Endothelial cell of hepatic sinusoid (primary cell): ENCODE data around the gene CALML4.
"Not testable (repeated sequence)": the region's sequence is repeated elsewhere in the genome, so short reads cannot be mapped to it uniquely, and the experiment has no call there.

Source experiments
- in situ Hi-C: cut with HindIII; loops from 2 replicates; pipeline ENCODE4 v1.10.0; 2017; ENCODE audit warnings: low sequenced_read_pairs

Gene CALML4

DNA sequence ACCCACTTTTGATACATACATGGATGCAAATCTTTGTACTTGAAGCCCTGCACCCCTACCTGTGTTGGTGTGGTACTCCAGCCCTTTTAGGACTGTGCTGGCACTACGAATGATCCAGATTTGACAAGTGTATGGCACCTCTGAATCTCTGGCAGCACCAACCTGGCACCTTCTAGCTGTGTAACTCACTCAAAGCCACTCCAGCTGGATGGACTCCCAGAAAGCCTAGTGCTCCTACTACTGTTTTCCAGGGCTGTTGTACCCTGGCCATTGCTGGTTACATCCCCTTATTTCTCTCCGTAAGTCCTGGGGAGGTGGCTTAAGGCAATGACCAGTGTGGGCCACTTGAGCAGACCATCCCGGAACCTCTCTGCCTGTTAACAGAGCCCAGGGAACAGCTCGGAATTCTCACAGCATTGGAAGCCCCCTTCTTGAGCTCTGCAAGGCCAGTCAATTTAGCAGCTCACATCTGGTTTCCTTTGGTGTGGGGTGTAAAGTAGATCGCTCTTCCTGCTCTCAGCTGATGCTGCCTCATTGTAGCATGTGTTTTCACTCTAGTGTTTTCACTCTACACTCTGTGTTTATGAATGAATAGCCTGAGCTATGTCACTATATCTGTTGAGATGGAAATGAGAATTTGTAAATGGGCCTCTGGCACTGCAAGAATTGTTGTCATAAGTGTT is 12.2 kb downstream of the CALML4 start:
- in situ Hi-C loops, result no loop called here

GRCh38 chr15:68192117-68192516 is 13.0 kb downstream of the CALML4 start:
- in situ Hi-C loops, result no loop called here

DNA sequence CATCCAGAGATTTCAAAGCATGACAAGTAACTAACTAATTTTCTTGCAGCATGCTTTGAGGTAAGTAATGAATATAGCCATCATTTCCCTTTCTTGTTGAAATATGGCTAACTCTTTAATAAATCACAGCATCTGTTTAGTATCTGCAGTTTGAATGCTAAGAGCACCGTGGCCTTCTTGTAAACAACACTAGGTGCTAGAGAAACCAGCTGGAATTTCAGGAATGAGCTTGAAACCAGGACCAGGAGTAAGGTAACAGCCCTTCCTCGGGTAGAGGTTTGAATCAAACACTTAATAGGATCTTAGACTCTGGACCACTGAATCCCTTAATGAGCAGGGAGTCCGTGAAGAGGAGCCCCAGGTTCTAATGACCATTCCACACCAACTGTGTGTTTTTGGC is 13.6 kb downstream of the CALML4 start:
- in situ Hi-C loops, result no loop called here

GRCh38 chr15:68190048-68190447 is 15.1 kb downstream of the CALML4 start:
- in situ Hi-C loops, result no loop called here

DNA sequence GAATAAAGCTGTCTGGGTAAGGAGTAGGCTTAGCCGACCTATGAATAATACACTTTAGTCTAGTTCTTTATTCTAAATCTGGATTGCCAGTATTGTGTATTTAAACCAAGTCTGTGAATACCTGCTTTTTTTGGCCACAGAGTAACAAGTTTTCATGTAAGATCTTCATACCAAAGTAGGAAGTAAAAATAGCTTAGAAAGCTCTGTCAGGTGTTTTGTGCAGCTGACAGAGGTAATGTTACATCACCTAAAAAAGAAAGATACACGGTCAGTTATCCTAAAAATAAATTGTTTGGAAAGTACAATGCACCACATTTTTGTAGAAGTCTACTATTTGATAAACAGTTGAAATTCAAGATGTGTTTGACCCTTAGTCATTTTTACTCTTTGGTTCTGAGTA is 16.5 kb downstream of the CALML4 start:
- in situ Hi-C loops, result no loop called here

DNA sequence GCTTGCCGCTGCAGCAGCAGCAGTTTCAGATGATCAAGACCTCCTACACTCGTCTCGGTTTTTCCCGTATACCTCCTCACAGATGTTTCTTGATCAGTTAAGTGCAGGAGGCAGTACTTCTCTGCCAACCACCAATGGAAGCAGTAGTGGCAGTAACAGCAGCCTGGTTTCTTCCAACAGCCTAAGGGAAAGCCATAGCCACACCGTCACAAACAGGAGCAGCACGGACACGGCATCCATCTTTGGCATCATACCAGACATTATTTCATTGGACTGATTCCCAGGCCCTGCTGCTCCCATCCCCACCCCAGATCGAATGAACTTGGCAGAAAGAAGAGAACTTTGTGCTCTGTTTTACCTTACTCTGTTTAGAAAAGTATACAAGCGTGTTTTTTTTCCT is 17.6 kb downstream of the CALML4 start:
- in situ Hi-C loops, result no loop called here

DNA sequence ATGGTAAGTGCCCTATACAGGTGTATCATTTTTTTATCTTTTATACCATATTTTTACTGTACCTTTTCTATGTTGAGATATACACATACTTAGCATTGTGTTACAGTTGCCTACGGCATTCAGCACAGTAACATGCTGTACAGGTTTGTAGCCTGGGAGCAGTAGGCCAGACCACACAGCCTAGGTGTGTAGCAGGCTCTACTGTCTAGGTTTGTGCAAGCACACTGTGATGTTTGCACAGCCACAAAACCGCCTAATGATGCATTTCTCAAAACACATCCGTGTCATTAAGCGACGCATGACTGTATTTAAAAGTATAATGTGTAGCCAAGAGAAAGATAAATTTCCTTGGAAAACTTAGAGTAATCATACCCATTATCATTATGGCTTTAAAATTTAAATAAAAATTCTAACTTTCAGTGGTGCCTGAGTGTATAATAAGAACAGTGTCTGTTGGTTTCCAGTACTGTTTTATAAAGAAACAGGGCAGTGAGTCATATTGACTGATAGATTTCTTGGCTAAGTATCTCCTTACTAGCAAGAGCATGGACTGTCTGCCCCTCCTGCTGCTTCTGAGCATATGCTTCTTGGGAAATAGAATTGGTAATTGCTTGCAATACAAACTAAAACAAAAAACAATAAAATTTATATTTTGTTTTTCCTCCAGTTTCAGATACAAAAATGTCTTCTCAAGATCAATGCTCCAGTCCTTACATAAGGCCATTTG is 18.3 kb downstream of the CALML4 start:
- in situ Hi-C loops, result no loop called here

DNA sequence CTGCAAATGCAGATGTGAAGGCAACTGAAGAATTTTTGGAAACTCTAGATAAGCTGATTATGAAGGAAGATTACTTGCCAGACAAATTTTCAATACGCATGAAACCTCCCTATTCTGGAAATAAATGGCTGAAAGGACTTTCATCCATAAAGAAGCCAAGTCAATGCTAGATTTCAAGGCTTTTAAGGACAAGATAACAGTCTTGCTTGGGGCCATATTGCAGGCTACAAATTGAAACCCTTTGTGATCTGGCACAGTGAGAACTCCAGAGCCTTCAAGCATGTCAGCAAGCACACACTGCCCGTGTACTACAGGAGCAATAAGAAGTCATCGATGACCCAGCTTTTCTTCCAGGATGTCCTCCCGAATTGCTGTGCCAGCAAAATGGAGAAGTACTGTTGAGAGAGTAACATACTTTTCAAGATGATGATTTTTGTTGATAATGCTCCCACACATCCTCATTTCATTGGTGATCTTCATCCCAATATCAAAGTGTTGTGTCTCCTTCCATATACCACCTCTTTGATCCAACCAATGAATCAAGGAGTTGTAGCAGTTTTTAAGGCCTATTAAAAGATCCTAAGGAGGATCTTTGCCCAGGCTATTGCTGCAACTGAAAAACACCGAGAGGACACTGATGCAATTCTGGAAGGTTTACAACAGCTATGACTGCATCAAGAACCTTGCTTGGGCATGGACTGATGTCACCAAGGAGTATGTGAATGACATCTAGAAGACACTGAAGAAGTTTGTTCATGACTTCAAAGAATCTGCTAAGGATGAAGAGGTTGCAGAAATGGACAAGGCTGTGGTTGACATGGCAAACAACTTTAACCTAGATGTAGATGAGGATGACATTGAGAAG is 20.3 kb downstream of the CALML4 start:
- in situ Hi-C loops, result no loop called here

GRCh38 chr15:68183616-68184315 is 21.4 kb downstream of the CALML4 start:
- in situ Hi-C loops, result no loop called here

DNA sequence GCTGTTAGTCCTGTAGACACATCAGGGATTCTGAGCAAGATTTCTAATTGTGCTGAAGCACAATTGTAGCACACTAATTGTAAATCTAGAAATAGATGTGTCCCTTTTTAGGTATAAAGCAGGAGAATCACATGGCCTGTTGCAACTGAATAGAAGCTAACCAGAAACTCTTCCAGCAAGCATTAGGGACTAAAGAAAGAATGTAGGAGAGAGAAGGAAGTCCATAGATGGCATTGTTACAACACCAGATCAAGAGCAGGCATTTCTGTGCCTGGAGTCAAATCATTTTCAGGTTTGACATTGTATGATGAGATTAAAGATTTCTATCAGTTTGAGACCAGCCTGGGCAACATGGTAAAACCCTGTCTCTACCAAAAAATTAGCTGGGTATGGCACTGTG is 27.4 kb downstream of the CALML4 start:
- in situ Hi-C loops, result no loop called here

DNA sequence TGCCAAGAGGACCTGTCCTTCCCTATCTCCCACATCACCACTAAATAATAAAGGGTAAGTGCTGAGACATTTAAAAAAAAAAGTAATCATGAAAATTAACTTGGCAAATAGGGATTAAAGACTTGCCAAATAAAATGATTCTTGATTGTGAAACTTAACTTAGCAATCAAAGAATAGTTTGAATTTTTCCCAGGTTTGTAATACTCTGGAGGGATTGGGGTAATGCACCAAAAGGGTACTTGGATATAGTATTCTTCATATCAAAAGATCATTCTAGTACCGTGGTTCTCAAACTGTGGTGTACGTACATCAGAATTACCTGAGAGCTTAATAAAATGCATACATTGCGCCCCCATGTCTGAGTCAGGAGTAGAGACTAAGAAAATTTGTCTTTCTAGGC is 28.5 kb downstream of the CALML4 start:
- in situ Hi-C loops, result no loop called here

GRCh38 chr15:68175526-68175925 is 29.6 kb downstream of the CALML4 start:
- in situ Hi-C loops, result no loop called here

GRCh38 chr15:68173119-68173518 is 32.0 kb downstream of the CALML4 start:
- in situ Hi-C loops, result no loop called here

DNA sequence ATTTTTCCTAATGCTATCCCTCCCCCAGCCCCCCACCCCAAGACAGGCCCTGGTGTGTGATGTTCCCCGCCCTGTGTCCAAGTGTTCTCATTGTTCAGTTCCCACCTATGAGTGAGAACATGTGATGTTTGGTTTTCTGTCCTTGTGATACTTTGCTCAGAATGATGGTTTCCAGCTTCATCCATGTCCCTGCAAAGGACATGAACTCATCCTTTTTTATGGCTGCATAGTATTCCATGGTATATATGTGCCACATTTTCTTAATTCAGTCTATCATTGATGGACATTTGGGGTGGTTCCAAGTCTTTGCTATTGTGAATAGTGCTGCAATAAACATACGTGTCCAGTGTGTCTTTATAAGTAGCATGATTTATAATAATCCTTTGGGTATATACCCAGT is 33.1 kb downstream of the CALML4 start:
- in situ Hi-C loops, result not testable (repeated sequence)

DNA sequence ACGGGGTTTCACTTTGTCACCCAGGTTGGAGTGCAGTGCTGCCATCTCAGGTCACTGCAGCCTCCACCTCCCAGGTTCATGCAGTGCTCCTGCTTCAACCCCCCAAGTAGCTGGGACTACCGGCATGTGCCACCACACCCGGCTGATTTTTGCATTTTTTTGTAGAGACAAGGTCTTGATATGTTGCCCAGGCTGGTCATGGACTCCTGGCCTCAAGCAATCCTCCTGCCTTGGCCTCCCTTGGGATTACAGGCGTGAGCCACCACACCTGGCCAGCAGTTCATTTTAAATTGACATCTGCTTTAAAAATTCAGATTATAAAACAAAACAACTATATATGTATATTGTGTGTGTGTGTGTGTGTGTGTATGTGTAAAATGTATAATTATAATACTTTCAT is 38.3 kb downstream of the CALML4 start:
- in situ Hi-C loops, result no loop called here

DNA sequence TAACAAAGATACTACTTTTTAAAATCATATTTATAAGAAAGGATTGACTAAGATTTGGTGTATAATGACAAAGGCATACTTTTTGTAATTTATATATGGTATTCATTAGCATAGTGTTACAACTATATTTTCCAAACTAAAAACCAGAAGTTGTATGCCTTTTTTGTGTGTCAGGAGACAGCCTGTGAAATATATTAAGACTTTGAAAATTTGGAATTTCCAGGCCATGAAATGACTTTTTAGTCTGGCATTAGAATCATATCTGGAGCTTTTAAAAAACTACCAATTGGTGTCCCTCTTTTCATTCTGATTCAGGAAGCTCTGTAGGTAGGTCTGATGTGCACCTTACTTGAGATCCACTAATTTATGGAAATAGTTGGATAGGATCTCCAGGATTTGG is 41.9 kb downstream of the CALML4 start:
- in situ Hi-C loops, result no loop called here

- in situ Hi-C loops, result no loop called here
These were observed 47.0 kb downstream of the CALML4 start for GRCh38 chr15:68158046-68158628.

DNA sequence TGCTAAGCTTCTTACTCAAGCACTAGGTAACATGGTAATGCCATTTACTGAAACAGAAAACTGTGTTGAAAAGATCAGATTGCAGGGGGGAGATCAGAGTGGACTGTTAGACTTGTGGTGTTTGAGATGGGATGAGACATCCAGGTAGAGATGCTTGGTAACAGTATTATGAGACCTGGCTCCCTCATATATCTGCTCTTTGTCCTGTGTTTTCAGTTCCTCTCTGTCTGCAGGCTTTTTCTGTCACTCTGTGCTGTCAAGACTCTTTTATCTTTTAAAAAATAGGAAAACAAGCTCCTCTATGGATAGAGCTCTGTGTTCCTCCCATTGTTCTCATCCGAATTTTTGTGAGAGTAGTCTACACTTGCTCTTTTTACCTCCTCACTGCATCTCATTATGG is 48.1 kb downstream of the CALML4 start:
- in situ Hi-C loops, result no loop called here

GRCh38 chr15:68154923-68155559 is 50.1 kb downstream of the CALML4 start:
- in situ Hi-C loops, result no loop called here

GRCh38 chr15:68152342-68152741 is 52.8 kb downstream of the CALML4 start:
- in situ Hi-C loops, result no loop called here
